ENCODE measurements around the gene BOC.

Gene BOC

GRCh38 chr3:113222451-113223086 is 11.2 kb downstream of the BOC start:
- no peak for DNase-seq (ENCODE audit: low read depth in 2 of 2)

GRCh38 chr3:113223475-113224281 is 12.3 kb downstream of the BOC start:
- DNase-seq (ENCODE audit: low read depth in 2 of 2): peak in 1 of 2 donors; percentile 15

GRCh38 chr3:113225286-113225685 is 13.9 kb downstream of the BOC start:
- no peak for DNase-seq (ENCODE audit: low read depth in 2 of 2)

GRCh38 chr3:113226491-113226890 is 15.1 kb downstream of the BOC start:
- no peak for DNase-seq (ENCODE audit: low read depth in 2 of 2)

GRCh38 chr3:113227146-113227545 is 15.8 kb downstream of the BOC start:
- no peak for DNase-seq (ENCODE audit: low read depth in 2 of 2)

DNA sequence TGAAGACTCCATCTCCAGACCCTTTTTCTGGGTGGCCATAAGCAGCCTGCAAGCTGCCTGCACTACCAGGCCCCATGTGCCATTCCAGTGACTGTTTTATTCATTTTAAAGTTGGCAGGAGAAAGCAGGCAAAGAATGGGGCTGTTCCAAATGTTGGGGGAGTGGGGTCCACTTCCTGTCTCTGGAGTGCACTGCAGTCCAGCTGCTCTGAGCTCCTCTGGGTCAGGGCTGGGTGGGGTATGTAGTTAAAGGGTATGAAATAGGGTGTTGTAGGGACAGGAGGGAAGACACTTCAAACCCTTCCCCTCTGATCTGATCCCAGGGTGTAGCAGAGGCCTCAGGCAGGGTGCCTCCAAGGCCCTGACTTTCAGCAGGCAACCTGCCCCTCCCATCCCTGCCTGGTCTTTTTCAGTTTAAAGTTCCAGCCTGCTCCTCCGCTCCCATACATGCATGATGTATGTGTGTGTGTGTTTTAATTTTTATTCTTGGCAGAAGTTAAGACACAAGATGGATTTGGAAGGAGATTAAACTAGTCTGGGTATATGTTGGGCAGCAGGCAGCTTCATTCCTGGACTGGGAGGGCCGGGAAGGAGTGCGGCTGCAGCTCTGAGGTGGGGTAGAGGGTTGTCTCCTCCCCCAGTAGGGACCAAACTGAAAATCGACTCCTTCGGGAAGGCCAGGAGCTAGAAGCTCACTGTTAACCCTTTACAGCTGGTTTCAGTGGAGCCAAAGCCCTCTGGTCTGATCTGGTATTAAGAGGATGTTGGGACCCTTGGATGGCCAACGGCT is 17.3 kb downstream of the BOC start:
- DNase-seq (ENCODE audit: low read depth in 2 of 2): no peak

GRCh38 chr3:113231391-113231790 is 20.0 kb downstream of the BOC start:
- DNase-seq (ENCODE audit: low read depth in 2 of 2): no peak

GRCh38 chr3:113231827-113232253 is 20.5 kb downstream of the BOC start:
- DNase-seq (ENCODE audit: low read depth in 2 of 2): no peak

- DNase-seq (ENCODE audit: low read depth in 2 of 2): no peak
Observed at GRCh38 chr3:113232342-113232741, 21.0 kb downstream of the BOC start.

DNA sequence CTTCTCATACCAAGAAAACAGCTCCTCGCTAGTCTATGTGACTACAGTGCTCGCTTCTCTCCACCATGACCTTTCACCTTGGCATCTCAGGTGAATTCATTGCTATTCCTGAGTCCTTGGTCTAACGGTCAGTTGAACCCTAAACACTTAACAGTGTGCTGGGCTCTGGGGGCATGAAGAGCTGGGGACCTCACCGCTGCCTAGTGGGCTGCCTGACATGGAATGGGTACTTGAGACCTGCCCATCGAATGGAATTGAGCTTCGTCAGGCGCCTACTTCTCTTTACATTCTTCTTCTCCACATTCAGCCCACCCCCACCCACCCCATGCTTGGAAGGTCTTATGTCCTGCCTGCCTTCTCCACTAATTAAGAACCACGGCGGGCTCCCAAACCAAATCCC is 22.1 kb downstream of the BOC start:
- no peak for DNase-seq (ENCODE audit: low read depth in 2 of 2)

GRCh38 chr3:113234028-113234427 is 22.7 kb downstream of the BOC start:
- no peak for DNase-seq (ENCODE audit: low read depth in 2 of 2)

GRCh38 chr3:113234688-113235260 is 23.4 kb downstream of the BOC start:
- no peak for DNase-seq (ENCODE audit: low read depth in 2 of 2)

DNA sequence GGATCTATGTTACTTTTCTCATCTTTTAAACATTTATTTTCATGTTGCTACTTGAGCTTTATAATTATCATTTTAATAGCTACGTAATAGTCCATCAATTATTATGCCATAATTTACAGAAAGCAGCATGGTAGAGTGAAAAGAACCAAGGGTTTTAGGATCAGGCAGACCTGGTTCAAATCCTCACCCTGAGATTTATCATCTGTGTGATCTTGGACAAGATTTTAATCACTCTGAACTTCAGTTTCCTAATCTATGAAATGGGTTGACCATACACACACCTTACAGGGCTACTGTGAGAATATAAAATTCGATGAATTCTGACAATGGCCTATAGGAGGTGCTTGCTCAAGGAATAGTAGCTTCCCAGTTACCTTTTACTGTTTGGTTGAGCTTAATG is 27.1 kb downstream of the BOC start:
- DNase-seq (ENCODE audit: low read depth in 2 of 2): no peak

DNA sequence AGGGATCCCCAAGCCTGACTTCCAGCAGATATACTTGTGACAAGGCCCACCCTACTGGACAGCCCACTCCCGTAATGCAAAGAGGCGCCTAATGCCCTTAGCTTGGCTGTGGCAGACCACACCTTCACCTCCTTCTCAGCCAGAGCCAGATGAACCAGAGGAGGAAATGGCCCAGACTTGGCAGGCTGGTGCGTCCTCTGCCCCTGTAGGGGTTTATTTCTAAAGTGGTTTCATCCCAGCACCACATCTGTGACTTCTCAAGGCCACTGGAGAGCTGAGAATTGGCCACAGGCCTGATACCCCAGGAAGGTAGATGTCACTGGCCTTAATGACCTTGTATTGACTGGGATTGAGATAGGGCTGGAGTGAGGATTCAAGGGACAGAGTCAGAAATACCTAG is 29.5 kb downstream of the BOC start:
- no peak for DNase-seq (ENCODE audit: low read depth in 2 of 2)

DNA sequence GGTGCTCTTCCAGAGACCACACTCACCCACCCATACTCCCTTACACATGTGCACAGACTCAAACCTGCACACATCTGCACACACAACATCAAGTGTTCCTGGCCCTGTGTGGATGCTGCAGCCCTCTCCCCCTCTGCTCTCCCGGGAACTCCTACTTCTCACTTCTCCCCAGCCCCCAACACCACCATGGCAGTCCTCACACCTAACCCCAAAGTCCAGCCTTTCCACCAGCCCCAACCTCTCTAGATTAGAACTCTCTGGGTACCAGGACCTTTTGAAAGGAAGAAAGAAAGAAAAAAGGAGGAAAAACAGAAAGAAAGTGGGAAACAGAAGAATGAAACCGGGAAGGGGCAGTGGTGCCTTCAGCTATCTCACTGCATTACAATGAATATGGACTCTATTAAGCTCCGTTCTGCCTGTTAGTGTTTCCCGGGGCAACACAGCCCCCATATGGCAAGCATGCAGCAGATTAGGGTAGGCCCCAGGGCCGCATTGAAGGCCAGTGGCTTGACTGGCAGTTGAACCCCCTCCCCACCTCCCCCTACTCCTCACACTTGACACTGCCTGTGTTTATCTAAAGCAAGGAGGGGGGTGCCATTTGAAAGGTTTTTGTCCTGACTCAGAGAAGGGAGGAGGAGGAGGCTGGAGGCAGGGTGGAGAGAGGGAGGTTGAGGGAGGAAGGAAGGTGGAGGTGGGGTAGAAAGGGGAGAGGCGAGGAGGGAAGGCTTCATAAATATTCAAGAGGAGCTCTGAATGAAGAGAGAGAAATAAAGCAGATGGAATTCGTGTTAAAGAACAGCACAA is 30.1 kb downstream of the BOC start:
- DNase-seq (ENCODE audit: low read depth in 2 of 2): no peak

DNA sequence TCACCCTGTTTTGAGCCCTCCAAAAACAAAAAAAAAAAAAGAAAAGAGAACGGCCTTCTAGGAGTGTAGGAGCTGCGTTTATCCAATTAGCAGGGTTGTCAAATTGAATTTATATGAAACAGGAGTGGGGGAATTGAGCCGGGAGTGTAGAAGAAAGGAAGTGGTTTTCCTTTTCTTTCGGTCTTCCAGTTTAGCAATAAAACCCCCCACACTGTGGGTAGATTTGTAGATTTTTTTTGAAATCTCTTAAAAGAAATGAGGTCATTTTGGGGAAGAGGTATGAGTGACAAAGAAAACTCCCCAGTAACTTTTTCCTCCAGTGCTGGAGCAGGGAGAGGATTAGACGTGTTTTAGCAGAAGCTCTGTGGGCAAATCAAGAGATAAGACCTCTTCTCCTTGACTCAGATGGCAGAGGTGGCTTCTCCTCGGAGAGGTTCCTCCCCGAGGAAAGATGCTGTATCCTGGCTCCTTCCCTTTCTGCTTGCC is 30.8 kb downstream of the BOC start:
- DNase-seq (ENCODE audit: low read depth in 2 of 2): no peak

GRCh38 chr3:113243071-113243470 is 31.7 kb downstream of the BOC start:
- no peak for DNase-seq (ENCODE audit: low read depth in 2 of 2)

- DNase-seq (ENCODE audit: low read depth in 2 of 2): no peak
Observed at GRCh38 chr3:113243846-113244245, 32.5 kb downstream of the BOC start.

GRCh38 chr3:113245761-113246161 is 34.4 kb downstream of the BOC start:
- no peak for DNase-seq (ENCODE audit: low read depth in 2 of 2)

GRCh38 chr3:113247068-113247467 is 35.7 kb downstream of the BOC start:
- no peak for DNase-seq (ENCODE audit: low read depth in 2 of 2)
